GM10266 (cell line): ENCODE data around the gene HGFAC.
A peak's percentile ranks its signal among the peaks of the same experiment; 100 is the strongest.

ENCODE experiments used
- DNase-seq: peaks from one replicate; pipeline ENCODE4 v3.0.0; 2012; ENCODE audit errors: extremely low spot score
- TF ChIP-seq, protein P1 (sequence below): IDR thresholded peaks from 2 replicates; pipeline ENCODE4 v1.5.1; 2012; ENCODE audit warnings: mild to moderate bottlenecking, low read depth; ENCODE audit not compliant: control insufficient read depth, insufficient read depth; ENCODE audit errors: missing control alignments

HGFAC gene

DNA sequence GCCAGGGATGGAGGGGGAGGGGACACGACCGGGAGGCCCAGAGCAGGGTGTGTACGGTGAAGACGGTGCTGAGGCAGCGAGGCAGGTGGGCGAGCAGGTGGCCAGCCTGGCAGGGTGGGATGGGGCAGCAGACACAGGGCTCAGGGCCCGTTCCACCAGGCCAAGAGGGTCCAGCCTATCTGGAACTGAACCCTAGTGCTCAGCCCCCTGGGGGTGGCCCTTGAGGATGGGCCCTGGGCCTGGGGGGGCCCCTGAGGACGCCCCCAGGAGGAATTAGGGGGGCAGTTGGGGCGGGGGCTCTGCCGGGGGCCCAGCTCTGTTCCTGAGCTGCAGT is 3.0 kb upstream of the HGFAC start:
- TF ChIP-seq, protein P1, sequence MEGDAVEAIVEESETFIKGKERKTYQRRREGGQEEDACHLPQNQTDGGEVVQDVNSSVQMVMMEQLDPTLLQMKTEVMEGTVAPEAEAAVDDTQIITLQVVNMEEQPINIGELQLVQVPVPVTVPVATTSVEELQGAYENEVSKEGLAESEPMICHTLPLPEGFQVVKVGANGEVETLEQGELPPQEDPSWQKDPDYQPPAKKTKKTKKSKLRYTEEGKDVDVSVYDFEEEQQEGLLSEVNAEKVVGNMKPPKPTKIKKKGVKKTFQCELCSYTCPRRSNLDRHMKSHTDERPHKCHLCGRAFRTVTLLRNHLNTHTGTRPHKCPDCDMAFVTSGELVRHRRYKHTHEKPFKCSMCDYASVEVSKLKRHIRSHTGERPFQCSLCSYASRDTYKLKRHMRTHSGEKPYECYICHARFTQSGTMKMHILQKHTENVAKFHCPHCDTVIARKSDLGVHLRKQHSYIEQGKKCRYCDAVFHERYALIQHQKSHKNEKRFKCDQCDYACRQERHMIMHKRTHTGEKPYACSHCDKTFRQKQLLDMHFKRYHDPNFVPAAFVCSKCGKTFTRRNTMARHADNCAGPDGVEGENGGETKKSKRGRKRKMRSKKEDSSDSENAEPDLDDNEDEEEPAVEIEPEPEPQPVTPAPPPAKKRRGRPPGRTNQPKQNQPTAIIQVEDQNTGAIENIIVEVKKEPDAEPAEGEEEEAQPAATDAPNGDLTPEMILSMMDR, result no peak
- DNase-seq, result no peak

DNA sequence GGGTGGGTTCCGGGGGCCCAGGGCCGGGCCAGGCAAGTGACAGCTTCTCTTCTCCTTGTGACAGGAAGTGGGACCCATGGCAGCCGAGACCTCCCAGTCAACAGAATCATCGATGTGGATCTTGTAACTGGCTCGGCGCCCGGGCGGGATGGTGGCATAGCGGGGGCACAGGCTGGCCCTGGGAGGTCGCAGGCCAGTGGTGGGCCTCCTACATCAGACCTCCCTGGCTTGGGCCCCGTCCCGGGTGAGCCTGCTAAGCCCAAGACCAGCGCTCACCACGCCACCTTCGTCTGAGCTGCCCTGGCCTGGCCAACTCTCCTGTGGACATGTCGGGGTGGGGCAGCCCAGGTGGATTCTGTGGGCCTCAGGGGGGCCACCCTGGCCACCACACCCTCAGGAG is 2.4 kb upstream of the HGFAC start:
- no peak for DNase-seq
- TF ChIP-seq, protein P1, result no peak

DNA sequence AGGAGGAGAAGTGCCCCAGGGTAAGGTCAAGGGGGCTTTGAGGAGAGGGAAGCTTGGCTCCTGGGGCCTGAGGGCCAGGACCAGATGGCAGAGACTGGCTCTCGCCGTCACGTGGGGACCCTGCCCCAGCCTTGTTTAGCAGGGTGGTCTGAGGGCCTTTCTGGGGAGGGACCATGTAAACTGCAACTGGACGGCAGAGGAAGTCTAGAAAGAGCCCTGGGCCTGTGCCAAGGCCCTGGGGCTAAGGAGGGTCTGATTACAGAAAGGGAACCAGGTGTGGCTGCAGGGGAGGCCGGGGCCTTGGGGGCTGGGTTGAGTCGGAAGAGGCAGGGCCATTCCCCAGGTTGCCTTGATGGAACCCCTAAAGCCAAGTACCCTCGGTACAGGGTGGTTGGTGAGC is 1.8 kb upstream of the HGFAC start:
- DNase-seq, result no peak
- TF ChIP-seq, protein P1, result no peak

- TF ChIP-seq, protein P1, result no peak
- DNase-seq, result no peak
Observed at GRCh38 chr4:3440979-3441500, 728 bp upstream of the HGFAC start.

GRCh38 chr4:3442460-3442958 is 741 bp downstream of the HGFAC start:
- TF ChIP-seq, protein P1, result no peak

GRCh38 chr4:3442959-3443749 is 1.4 kb downstream of the HGFAC start:
- peak; percentile 95 for DNase-seq
- TF ChIP-seq, protein P1, result peak; percentile 97

More at GRCh38 chr4:3442460-3442958, 741 bp downstream of the HGFAC start:
- DNase-seq, result no peak

DNA sequence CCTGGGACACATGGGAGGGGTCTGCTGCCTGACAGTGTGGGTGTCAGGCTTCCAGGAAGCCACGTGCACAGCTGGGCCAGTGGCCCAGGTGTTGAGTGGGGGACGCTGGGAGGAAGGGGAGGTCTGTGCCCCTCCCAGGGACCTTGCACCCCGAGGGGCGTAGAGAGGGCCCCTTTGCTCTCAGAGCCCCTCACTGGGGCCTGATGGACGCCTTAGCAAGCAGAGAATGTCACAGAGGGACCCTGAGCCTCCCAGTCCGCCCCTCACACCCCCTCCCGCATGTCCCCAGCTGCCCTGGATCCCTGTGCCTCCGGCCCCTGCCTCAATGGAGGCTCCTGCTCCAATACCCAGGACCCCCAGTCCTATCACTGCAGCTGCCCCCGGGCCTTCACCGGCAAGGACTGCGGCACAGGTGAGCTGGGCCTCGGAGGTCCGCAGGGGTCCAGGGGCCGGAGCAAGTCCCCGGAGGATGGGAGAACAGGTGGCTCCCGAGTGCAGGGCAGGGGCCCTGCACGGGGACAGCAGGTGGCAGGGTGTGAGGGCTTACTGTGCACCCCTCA is 2.1 kb downstream of the HGFAC start:
- TF ChIP-seq, protein P1, result no peak
- no peak for DNase-seq
